ENCODE data around the gene ZNF148.
A peak's percentile ranks its signal among the peaks of the same experiment; 100 is the strongest.
"Not testable (repeated sequence)": the region's sequence is repeated elsewhere in the genome, so short reads cannot be mapped to it uniquely, and the experiment has no call there.

ZNF148 gene

DNA sequence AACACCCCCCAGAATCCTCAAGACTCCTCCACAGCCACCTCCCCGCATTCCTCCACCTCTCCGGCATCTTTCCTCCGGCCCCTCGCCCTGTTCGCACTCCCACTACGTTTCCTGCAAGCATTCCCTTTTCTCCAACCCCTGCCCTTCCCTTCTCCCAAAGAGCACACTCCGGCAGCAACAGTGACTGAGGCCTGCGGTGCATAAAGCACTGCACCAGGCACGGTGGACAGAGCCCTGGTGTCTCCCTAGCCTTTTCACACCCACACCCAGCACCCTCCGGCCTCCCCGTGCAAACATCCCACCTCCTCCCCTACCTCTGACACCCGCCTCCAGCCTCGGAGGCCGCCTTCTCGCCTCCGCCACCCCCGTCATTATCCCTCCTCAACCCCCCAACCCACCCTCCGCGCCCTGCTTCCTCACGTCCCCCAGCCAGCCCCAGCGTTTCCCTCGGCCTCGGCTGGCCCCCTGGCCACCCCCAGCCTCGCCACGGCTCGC is 577 bp downstream of the ZNF148 start:
- DNase-seq = no peak

DNA sequence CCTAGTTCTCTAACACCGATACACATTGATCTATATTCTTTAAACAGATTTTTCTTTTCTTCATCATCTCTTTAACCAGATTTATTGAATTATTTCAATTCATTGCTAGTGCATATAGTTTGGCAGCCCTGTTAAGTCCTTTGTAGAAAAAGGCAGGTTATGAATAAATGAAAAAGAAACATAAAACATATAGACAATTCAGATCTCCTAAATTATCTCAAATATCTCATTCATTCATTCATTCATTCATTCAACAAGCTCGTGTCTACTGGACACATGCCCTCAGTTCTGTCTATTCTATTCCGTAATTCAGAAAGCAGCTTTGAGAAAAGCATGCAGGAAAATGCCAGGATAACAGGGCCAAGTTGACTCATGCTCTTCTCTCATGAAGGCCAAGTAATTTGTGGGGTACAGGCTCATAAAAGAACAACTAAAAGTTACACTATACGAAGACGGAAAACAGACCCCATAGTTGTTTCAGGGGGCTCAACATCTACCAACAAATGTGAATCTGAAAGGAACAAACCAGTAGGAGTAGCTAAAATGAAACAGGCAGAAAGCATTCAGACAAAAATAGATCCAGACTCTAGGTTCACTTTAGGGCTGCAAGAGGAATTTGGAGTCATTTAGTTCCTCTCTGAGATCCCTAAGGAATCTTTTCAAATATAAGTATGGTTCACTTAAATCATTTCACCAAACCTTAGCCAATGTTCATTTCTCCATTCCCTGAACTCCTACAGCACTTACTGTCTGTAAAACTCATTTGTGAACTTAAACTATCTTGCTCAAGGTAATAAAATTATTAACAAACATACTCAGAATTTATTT is 7.5 kb downstream of the ZNF148 start:
- DNase-seq = no peak

DNA sequence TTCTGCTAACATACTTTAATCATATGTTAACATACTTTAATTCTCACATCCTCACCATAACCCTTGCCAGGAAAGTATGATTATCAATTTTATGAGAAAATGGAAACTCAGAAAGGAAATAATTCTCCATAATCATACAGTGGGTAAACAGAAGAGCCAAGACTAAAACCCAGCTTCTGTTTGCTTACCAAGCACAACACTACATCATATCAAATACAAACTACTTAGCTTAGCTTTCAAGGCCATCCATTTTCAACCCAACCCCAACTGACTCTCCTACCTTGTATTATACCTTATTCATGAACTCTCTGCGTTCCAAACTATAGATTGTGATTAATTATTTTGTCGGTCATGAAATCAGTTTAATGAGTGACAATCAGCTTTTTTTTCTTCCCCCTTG is 9.0 kb downstream of the ZNF148 start:
- no peak for DNase-seq

DNA sequence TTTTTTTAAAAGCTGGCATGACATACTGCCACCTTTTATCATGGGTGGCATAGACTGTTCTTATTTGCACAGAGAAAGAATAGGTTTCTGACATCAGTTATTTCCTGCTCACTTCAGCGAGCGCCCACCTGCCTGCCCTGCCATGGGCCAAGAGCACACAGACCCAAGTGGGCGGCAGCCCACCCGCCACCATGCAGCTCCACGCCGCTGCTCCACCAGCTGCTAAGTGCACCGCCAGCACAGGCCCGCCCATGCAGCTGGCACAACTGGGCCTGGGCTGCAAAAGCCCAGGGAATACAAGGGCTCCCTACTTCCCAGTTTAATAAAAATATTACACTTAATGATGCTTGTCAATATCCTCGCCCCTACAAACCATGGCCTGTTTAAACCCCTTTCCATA is 15.4 kb downstream of the ZNF148 start:
- DNase-seq = no peak

DNA sequence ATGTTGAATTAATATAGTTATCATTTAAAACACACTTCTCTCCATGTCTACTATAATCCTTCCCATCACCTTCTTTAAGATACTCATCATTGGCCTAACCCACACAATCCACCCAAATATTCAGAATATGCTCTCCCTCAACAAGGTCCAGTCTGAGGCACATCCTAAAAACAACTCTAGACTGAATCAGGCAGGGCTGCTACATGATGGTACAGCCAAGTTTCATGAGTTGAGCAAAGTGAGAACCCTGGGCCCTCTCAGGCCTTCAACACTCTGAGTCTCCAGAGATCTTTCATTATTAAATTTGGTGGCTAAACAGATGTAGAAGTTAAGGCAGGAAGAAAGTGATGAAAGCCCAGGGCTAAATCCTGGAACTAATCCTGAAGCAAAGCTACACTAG is 16.2 kb downstream of the ZNF148 start:
- DNase-seq = no peak

DNA sequence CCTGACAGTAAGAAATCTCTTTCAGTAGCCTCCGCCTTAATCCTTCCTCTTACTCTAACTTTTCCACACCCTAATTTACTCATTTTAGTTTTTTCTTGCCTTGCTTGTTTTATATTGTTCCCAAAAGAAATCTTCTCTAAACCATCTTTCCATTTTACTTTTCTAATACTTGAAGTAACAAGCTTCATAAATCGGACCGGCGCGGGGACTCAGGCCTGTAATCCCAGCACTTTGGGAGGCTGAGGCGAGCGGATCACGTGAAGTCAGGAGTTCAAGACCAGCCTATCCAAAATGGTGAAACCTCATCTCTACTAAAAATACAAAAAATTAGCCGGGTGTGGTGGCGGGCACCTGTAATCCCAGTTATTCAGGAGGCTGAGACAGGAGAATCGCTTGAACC is 17.3 kb downstream of the ZNF148 start:
- no peak for DNase-seq

DNA sequence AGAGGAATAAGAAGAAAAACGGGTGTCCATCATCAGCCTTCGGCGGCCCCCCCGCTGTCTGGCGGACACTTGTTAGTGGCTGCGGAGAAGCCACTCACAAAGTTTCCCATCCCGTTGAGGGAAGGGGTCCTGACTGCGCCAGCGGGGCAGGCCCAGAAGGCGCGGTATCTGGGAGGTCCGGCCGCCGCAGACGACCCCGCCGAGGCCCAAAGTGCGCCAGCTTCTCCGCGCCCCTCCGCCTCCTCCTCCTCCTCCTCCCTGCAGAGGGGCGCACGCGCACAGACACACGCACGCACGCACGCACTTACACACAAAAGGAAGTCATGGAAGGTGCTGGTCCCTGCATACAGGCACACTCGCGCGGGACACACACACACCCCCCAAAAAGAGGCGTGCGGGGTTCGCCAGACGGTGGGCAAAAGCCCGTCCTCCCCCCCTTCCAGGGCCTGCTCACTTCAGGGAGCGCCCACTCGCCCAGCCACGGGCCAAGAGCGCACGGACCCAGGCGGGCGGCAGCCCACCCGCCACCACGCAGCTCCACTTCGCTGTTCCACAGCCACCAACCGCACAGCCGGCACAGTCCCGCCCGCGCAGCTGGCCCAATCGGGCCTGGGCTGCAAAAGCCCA is 18.0 kb downstream of the ZNF148 start:
- peak; percentile 66 for DNase-seq

DNA sequence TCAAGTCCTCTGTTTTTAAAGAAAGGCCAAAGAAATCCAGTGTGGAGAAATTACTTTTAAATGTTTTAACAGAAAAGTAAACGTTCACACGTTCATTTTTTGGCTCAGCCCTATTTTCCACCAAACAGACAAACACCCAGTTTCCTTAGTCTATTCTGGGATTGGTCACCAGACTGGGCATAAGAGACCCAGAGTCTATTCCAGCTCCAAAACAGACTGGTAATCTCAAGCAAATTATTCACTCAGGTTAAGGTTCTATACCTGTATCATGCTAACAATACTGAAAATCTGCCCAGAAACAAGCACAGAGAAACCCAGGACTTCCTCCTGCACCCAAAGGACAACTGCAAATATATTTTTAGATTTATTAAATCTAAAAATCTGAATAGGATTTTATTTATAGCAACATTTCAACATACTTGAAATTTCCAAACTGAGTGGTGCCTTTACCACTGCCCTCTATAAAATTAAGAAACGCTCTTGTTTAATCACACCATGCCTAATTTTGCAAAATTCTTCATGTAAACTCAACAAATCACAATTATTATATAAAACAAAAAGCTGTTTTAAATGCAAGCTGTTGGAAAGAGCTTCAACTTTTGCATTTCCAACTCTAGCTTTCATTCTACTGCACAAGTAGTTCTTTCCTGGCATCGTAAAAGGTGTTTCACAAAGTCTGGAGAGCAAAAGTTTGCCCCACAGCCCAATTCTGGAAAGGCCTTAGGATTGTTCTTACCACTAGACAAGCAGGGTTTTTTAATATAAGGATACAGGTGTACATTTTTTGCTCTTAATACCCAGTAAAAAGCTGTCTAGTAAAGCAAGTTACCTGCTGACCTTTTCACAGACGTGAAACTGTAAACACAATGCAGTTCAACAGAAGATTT is 18.7 kb downstream of the ZNF148 start:
- DNase-seq = no peak

DNA sequence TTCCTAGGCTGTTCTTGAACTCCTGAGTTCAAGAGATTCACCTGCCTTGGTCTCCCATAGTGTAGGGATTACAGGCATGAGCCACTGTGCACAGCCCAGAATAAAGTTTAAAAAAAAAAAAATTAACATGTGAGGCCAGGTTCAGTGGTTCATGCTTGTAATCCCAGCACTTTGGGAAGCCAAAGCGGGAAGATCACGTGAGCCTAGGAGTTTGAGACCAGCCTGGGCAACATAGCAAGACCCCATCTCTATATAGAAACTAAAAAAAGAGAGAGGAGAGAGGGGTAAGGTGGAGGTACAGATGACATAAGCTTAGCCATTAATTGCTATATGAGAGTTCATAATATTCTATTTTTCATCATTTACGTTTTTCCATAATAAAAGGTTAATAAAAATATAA is 21.5 kb downstream of the ZNF148 start:
- DNase-seq = no peak

DNA sequence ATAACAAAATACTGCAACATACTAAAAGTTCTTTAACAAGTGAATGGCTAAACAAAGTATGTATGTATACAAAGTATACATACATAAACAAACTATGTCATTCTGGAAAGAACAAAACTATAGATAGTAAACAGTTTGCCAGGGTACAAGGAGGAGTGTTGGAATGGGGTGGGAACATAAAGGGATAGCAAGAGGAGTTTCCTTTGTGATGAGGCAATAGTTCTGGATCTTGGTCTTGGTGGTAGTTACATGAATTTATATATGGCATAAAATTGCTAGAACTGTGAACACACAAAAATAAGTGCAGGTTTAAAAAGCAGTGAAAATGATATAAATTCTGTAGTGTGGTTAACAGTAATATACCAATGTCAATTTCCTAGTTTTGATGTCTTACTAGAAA is 22.0 kb downstream of the ZNF148 start:
- no peak for DNase-seq

DNA sequence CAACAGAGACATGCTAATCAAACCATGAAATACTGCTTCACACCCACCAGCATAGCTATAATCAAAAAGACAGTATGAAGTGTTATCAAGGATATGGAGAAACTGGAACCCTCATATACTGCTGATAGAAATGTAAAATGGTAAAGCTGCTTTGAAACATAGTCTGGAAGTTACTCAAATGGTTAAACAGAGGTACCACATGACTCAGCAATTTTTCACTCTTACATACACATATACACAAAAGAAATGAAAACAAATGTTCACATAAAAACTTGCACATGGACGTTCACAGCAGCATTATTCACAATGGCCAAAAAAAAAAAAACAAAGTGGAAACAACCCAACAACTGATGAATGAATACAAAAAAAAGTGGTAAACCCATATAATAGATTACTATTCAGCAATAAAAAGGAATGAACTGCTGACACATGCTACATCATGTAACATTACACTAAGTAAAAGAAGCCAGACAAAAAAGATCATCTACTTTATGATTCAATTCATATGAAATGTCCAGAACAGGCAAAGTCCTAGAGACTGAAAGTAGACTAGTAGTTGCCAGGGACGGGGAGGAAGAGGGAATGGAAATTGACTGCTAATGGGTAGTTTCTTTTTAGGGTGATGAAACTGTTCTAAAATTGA is 23.2 kb downstream of the ZNF148 start:
- DNase-seq = no peak

DNA sequence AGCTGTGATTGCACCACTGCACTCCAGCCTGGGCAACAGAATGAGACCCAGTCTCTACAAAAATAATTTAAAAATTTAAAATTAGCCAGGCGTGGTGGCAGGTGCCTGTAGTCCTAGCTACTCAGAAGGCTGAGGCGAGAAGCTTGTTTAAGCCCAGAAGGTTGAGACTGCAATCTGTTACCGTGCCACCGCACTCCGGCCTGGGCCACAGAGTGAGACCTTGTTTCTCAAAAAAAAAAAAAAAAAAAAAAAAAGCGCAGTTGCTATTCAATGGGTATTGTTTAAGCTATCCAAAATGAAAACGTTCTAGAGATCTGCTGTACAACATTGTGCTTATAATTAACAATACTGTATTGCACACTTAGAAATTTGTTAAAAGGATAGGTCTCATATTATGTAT is 24.0 kb downstream of the ZNF148 start:
- no peak for DNase-seq

DNA sequence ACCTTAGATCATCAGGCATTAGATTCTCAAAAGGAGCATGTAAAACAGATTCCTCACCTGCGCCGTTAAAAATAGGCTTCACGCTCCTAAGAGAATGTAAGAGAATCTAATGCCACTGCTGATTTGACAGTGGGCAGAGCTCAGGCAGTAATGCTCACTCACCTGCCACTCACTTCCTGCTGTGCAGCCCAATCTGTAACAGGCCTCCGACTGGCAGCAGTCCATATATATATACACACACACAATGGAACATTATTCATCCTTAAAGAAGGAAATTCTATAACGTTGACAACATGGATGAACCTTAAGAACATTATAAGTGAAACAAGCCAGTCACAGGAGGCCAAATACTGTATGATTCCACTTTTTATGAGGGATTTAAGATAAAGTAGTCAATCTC is 24.5 kb downstream of the ZNF148 start:
- DNase-seq = no peak

DNA sequence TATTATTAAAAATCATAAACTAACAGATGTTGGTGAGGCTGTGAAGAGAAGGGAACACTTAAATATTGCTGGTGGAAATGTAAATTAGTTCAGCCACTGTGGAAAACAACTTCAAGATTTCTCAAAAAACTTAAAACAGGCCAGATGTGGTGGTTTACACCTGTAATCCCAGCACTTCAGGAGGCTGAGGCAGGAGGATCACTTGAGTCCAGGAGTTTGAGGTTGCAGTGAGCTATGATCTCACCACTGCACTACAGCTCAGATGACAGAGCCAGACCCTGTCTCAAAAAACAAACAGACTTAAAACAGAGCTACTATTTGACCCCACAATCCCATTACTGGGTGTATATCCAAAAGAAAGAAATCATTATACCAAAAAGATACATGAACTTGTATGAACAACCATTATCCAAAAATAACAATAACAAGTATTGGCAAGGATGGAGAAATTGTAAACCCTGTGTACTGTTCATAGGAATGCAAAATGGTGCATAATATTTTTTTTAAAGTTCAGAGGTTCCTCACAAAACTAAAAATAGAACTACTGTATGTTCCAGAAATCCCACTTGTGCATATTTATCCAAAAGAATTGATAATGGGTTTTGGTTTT is 25.5 kb downstream of the ZNF148 start:
- no peak for DNase-seq

DNA sequence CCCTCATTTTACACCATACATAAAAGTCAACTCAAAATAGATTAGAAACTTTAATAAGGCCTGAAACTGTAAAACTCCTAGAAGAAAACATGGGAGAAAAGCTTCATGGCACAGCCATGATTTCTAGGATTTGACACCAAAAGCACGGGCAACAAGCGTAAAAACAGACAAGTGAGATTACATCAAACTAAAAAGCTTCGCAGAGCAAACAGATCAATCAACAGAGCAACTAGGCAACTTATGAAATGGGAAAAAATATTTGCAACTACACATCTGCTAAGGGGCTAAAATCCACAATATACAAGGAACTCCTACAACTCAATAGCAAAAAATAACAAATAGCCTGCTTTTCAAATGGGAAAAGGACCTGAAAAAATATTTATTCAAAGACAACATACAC is 26.1 kb downstream of the ZNF148 start:
- no peak for DNase-seq

DNA sequence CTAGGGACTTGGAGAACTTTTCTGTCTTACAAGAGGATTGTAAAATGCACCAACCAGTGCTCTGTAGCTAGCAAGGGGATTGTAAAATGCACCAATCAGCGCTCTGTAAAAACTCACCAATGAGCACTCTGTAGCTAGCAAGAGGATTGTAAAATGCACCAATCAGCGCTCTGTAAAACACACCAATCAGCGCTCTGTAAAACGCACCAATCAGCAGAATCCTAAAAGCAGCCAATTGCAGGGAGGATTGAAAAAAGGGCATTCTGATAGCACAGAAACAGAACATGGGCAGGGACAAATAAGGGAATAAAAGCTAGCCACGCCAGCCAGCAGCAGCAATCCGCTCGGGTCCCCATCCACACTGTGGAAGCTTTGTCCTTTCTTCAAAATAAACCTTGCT is 31.8 kb downstream of the ZNF148 start:
- not testable (repeated sequence) for DNase-seq

DNA sequence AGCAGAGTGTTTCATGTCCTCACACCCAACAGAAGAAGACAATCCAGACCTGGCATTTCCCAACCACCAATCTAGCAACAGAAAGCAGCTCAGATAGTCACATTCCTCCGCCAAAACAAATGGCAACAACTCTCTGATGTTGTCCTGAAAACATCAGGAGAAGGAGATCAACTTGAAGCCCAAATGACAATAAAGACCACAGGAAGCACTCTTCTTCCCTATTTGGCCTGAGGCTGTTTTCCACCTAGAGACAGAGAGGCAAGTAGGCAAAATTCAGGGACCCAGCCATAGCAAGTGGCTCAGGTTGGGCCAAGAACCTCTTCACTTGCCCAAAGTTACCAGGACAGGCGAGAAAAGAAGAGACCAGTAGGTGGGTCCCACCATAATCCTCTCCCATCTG is 35.0 kb downstream of the ZNF148 start:
- no peak for DNase-seq

DNA sequence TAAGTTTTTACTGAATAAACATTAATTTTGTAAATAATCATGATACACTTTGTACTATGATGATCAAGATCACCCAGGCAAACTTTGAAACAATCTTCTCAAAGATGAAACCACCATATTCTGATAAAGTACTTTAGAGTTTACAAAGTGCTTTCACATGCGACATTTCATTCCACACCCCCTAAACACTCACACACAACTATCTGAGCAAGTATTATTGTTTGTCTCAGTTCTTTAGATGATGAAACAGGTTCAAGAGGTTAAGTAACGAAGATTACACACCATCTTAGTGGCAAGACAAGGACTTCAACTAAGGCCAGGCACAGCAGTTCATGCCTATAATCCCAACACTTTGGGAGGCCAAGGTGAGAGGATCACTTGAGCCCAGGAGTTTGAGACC is 37.6 kb downstream of the ZNF148 start:
- DNase-seq = no peak

DNA sequence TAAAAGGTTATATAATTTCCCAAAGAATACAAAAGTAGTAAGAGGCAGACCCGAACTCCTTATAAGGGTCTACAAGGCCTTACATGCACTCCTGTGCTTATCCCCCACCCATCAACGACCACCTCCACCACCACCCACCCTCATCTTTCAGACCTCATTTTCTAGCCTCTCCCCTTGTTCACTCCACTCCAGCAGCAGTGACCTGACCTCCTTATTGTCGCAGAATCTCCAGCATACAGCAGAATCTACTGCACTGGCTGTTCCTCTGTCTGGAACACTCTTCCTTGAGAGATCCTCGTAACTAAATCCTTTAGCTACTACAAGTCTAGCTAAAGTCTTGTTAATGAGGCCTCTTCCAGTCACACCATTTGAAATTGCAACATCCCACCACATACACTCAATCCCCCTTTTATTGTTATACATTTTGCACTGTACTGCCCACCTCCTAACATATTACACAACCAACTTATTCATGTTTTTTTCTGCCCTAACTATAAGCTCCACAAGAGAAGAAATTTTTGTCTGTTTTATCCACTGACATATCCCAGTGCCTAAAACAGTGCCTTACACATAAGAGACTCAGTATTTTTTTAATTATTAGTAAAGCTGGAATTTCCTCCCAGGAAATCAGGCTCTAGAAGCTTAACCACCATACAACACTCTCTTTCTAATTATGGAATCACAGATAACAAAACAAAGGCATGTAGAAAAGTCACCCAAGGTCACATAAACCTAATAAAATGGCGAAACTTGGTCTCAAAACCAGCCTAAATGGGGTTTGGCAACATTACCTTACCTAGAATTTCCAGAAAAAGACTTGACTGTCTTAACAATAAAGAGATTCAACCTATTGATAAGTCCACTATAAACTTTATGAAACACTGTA is 40.2 kb downstream of the ZNF148 start:
- no peak for DNase-seq

DNA sequence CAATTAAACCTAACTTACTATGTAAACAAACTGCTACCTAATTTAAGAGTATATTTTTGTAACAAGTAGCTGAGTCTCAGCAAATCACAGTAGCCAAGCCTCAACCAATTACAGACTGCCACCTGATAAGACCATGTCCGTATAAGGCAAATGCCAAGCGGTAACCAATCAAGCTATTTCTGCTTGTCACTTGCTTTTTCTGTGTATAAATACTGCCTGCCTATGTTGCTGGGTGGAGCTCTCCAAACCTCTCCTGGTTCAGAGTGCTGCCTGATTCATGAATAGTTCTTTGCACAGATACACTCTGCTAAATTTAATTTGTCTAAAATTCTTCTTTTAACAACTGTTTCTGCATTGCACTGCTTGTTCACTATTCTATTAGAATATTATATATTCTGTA is 42.6 kb downstream of the ZNF148 start:
- DNase-seq = no peak

DNA sequence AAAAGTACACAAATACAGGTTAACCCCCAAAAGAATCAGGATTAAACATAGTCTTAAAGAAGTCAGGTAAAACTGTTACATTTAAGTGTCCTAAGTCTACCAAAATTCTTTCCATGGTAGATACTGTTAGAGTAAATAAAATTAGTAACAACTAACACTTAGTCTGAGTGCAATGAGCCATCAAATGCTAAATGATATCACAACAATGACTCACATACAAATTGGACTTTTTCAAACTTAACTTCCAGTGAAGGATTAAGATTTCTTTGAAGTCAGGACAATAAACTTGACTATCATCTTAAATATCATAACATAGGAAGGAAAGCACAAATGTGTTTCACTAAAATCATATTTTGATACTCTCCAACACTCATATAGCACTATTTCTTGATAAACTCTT is 43.9 kb downstream of the ZNF148 start:
- no peak for DNase-seq

DNA sequence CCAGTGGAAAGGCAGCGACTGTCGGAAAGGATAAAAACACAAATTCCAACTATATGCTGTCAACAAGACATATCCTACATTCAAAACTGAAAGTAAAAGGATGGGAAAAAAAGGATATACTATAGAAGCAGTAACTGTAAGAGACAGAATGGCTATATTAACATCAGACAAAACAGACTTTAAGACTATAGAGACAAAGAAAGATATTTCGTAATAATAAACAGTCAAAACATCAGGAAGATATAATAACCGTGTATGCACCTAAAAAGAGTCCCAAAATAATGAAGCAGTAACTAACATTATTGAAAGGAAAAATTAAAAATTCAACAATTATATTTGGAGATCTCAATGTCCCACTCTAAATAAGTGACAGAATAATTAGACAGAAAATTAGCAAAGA is 48.2 kb downstream of the ZNF148 start:
- DNase-seq = no peak

All from activated T-cell treated with anti-CD3 and anti-CD28 coated beads, Interleukin-2, amount 50 U/mL, for 1 hour (primary cell).